Trophoblast cell (in vitro differentiated cells and primary cell): Measurements from ENCODE around the gene HLX.

Source experiments
- DNase-seq, 2 donors: peaks; one replicate each; pipeline ENCODE4 v3.0.0-alpha.2; 2016
- H2AFZ ChIP-seq: 2 replicates; pipeline ENCODE4 v1.6.1; 2013; ENCODE audit warnings: low read length, moderate library complexity, mild to moderate bottlenecking; ENCODE audit not compliant: insufficient read depth, poor library complexity
- H2AK5ac ChIP-seq: 2 replicates; pipeline ENCODE4 v1.6.1; 2013; ENCODE audit warnings: mild to moderate bottlenecking, low read length
- H2BK120ac ChIP-seq: 2 replicates; pipeline ENCODE4 v1.6.1; 2013; ENCODE audit warnings: low read length, mild to moderate bottlenecking, moderate library complexity; ENCODE audit not compliant: insufficient read depth, poor library complexity
- H2BK12ac ChIP-seq: 2 replicates; pipeline ENCODE4 v1.6.1; 2013; ENCODE audit warnings: mild to moderate bottlenecking, low read length, moderate library complexity
- H2BK5ac ChIP-seq: 2 replicates; pipeline ENCODE4 v1.6.1; 2013; ENCODE audit warnings: low read length, low read depth, moderate library complexity, mild to moderate bottlenecking; ENCODE audit not compliant: poor library complexity
- H3K14ac ChIP-seq: 2 replicates; pipeline ENCODE4 v1.6.1; 2013; ENCODE audit warnings: mild to moderate bottlenecking, low read length
- H3K18ac ChIP-seq: 2 replicates; pipeline ENCODE4 v1.6.1; 2013; ENCODE audit warnings: mild to moderate bottlenecking, low read length
- H3K23ac ChIP-seq: 2 replicates; pipeline ENCODE4 v1.6.1; 2013; ENCODE audit warnings: low read length
- H3K27ac ChIP-seq: 2 replicates; pipeline ENCODE4 v1.5.1; 2013; ENCODE audit warnings: low read depth, mild to moderate bottlenecking, inconsistent platforms, low read length, moderate library complexity
- H3K27me3 ChIP-seq: 2 replicates; pipeline ENCODE4 v1.6.1; 2013; ENCODE audit warnings: inconsistent platforms, mild to moderate bottlenecking, low read length, moderate library complexity; ENCODE audit not compliant: insufficient read depth
- H3K36me3 ChIP-seq, 2 experiments: 1 replicate in 1 of 2; 2 replicates in 1 of 2; pipeline ENCODE4 v1.6.1; 2013; ENCODE audit warnings: low read length in 2 of 2, mild to moderate bottlenecking in 2 of 2, moderate library complexity in 1 of 2; ENCODE audit not compliant: insufficient read depth in 2 of 2, control insufficient read depth in 1 of 2
- H3K4ac ChIP-seq: 2 replicates; pipeline ENCODE4 v1.6.1; 2013; ENCODE audit warnings: low read depth, mild to moderate bottlenecking, low read length, moderate library complexity
- H3K4me1 ChIP-seq, 2 experiments: 1 replicate in 1 of 2; 2 replicates in 1 of 2; pipeline ENCODE4 v1.6.1; 2013; ENCODE audit warnings: low read length in 2 of 2, mild to moderate bottlenecking in 2 of 2, moderate library complexity in 1 of 2; ENCODE audit not compliant: insufficient read depth in 2 of 2, control insufficient read depth in 1 of 2
- H3K4me2 ChIP-seq: 2 replicates; pipeline ENCODE4 v1.6.1; 2013; ENCODE audit warnings: inconsistent platforms, mild to moderate bottlenecking, low read length, moderate library complexity
- H3K4me3 ChIP-seq: 2 replicates; pipeline ENCODE4 v1.5.1; 2013; ENCODE audit warnings: mild to moderate bottlenecking, low read depth, low read length, inconsistent platforms
- H3K79me1 ChIP-seq: one replicate; pipeline ENCODE4 v1.6.1; 2013; ENCODE audit warnings: low read length
- H3K79me2 ChIP-seq: 2 replicates; pipeline ENCODE4 v1.6.1; 2013; ENCODE audit warnings: low read length, mild to moderate bottlenecking; ENCODE audit not compliant: control insufficient read depth, insufficient read depth, poor library complexity
- H3K9ac ChIP-seq: 2 replicates; pipeline ENCODE4 v1.6.1; 2013; ENCODE audit warnings: mild to moderate bottlenecking, low read length
- H3K9me3 ChIP-seq: 2 replicates; pipeline ENCODE4 v1.6.1; 2013; ENCODE audit warnings: low read depth, mild to moderate bottlenecking, control low read depth, inconsistent platforms, low read length; ENCODE audit not compliant: insufficient read depth
- H4K12ac ChIP-seq: 2 replicates; pipeline ENCODE4 v1.6.1; 2013; ENCODE audit warnings: low read depth, mild to moderate bottlenecking, low read length, moderate library complexity
- H4K8ac ChIP-seq: 2 replicates; pipeline ENCODE4 v1.6.1; 2013; ENCODE audit warnings: low read depth, mild to moderate bottlenecking, low read length, moderate library complexity
- H4K91ac ChIP-seq: one replicate; pipeline ENCODE4 v1.6.1; 2013; ENCODE audit warnings: low read depth, mild to moderate bottlenecking, low read length, moderate library complexity
- WGBS: extraction: QIAGEN DNeasy Blood & Tissue Kit; methylation state at CpG from one replicate; pipeline ENCODE4 v1.1.7; 2013; ENCODE audit warnings: missing lambda C conversion rate; ENCODE audit not compliant: insufficient read length, insufficient coverage; ENCODE audit errors: extremely low coverage; 5-methylcytosine and 5-hydroxymethylcytosine counted together

HLX gene

DNA sequence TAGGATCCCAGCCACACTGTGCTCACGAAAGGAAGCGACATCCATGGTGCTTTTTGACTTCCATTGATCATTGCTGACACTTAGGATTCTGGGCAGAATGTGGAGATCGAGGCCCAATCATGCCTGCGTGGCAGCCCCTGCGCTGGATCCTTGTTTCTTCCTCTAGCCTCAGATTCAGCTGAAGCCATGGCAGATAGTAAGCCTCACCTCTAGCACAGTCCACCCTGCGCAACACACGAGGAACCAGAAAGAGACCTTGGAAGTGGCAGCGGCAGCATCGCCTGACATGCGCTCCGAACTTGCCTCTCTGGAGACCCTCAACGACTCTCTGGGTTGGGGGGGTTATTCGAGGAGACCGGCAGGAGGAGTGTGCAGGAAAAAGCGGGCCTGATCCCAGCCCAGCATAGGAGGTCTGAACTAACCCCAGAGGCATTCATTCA, 10.6 kb downstream of the HLX start:
- H2BK120ac ChIP-seq: no peak overlapping the region
- no peak overlapping the region for H3K4ac ChIP-seq
- no peak overlapping the region for H2AK5ac ChIP-seq
- no peak overlapping the region for H3K4me2 ChIP-seq
- H3K79me2 ChIP-seq: no peaks in the 10 kb centered on the region
- no peak for DNase-seq
- H2BK12ac ChIP-seq: no peak overlapping the region
- no peak overlapping the region for H3K9ac ChIP-seq
- H3K4me3 ChIP-seq: no peak overlapping the region
- no peak overlapping the region for H3K18ac ChIP-seq
- H3K27me3 ChIP-seq: peaks cover 97% of the 10 kb centered on the region
- peaks cover 14% of the 10 kb centered on the region for H3K9me3 ChIP-seq
- no peaks in the 10 kb centered on the region for H3K79me1 ChIP-seq
- H4K8ac ChIP-seq: no peak overlapping the region
- H4K91ac ChIP-seq: no peak overlapping the region
- H4K12ac ChIP-seq: no peak overlapping the region
- H3K27ac ChIP-seq: no peak overlapping the region
- WGBS: no CpG with 5 or more reads among the region's 15 CpGs
- no peak overlapping the region for H2AFZ ChIP-seq
- H3K14ac ChIP-seq: no peak overlapping the region
- H3K36me3 ChIP-seq: no peaks in the 10 kb centered on the region
- H3K4me1 ChIP-seq: peaks cover 4 to 6% of the 10 kb centered on the region in 2 experiments
- H2BK5ac ChIP-seq: no peak overlapping the region
- no peak overlapping the region for H3K23ac ChIP-seq

DNA sequence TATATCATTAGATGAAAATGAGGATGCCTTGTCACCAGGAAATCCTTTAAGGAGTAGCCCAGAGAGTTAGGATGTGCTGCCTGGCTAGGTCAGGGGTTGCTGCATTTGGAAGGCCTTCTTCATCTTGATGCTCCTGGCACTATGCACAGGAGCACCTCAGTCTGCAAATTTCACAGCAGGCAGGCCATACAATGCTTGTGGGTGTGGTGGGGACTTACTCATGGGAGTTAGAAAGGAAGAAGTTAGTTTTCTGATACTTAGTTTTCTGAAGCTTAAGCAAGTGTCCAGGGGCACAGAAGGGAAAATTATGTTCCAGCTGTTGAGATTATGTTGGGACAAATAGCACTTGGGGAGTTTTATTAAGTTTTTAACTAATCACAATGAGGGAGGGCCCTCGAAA, 11.4 kb downstream of the HLX start:
- Histone ChIP-seq H3K4ac (no peak overlapping the region), H3K9ac (no peak overlapping the region), H2AK5ac (no peak overlapping the region), H2BK12ac (no peak overlapping the region), H3K36me3 (no peaks in the 10 kb centered on the region), H2AFZ (no peak overlapping the region), H3K4me2 (no peak overlapping the region), H3K18ac (no peak overlapping the region), H3K27ac (no peak overlapping the region), H3K27me3 (peaks cover 97% of the 10 kb centered on the region), H3K9me3 (peaks cover 18% of the 10 kb centered on the region), H2BK5ac (no peak overlapping the region), H3K4me1 (peaks cover 8 to 9% of the 10 kb centered on the region in 2 experiments), H3K23ac (no peak overlapping the region), H3K4me3 (no peak overlapping the region), H3K79me2 (no peaks in the 10 kb centered on the region), H3K79me1 (no peaks in the 10 kb centered on the region), H4K8ac (no peak overlapping the region), H2BK120ac (no peak overlapping the region), H4K12ac (no peak overlapping the region), H3K14ac (no peak overlapping the region), H4K91ac (no peak overlapping the region)
- no peak for DNase-seq
- no CpG with 5 or more reads among the region's 1 CpG for WGBS

GRCh38 chr1:220891224-220892085, 12.2 kb downstream of the HLX start:
- Histone ChIP-seq H3K9me3 (peaks cover 18% of the 10 kb centered on the region), H3K36me3 (no peaks in the 10 kb centered on the region), H3K4ac (no peak overlapping the region)

GRCh38 chr1:220892086-220892376, 12.8 kb downstream of the HLX start:
- Histone ChIP-seq H2BK12ac (no peak overlapping the region), H2BK5ac (no peak overlapping the region), H3K23ac (no peak overlapping the region), H2AFZ (no peak overlapping the region), H3K4me1 (peaks cover 8 to 10% of the 10 kb centered on the region in 2 experiments), H3K79me2 (no peaks in the 10 kb centered on the region), H3K79me1 (no peaks in the 10 kb centered on the region), H3K4ac (no peak overlapping the region), H3K4me2 (no peak overlapping the region), H2BK120ac (no peak overlapping the region), H3K14ac (no peak overlapping the region), H3K4me3 (no peak overlapping the region), H2AK5ac (no peak overlapping the region), H3K18ac (no peak overlapping the region), H3K9ac (no peak overlapping the region), H3K27me3 (peaks cover 97% of the 10 kb centered on the region), H3K27ac (no peak overlapping the region), H4K8ac (no peak overlapping the region), H3K9me3 (peaks cover 18% of the 10 kb centered on the region), H4K91ac (no peak overlapping the region), H3K36me3 (no peaks in the 10 kb centered on the region), H4K12ac (no peak overlapping the region)
- DNase-seq: no peak
- no CpG with 5 or more reads among the region's 16 CpGs for WGBS

More at GRCh38 chr1:220891224-220892085, 12.2 kb downstream of the HLX start:
- Histone ChIP-seq H2AK5ac (no peak overlapping the region), H4K12ac (no peak overlapping the region), H3K23ac (no peak overlapping the region), H2BK120ac (no peak overlapping the region), H3K14ac (no peak overlapping the region), H3K79me1 (no peaks in the 10 kb centered on the region), H3K4me3 (no peak overlapping the region), H2AFZ (no peak overlapping the region), H4K91ac (no peak overlapping the region), H2BK5ac (no peak overlapping the region), H3K4me2 (no peak overlapping the region), H3K9ac (no peak overlapping the region), H3K27me3 (peaks cover 97% of the 10 kb centered on the region), H3K27ac (no peak overlapping the region), H3K79me2 (no peaks in the 10 kb centered on the region), H3K18ac (no peak overlapping the region), H3K4me1 (peaks cover 8 to 10% of the 10 kb centered on the region in 2 experiments), H2BK12ac (no peak overlapping the region), H4K8ac (no peak overlapping the region)
- WGBS: no CpG with 5 or more reads among the region's 47 CpGs
- DNase-seq: no peak
